Stimulated activated CD4-positive, alpha-beta T cell treated with anti-CD3 and anti-CD28 coated beads, Interleukin-2, amount 100 ng/mL, for 48 hours (primary cell): ENCODE results near the gene ACAT1.
"Not testable (repeated sequence)": the region's sequence is repeated elsewhere in the genome, so short reads cannot be mapped to it uniquely, and the experiment has no call there.

ENCODE experiments used
- DNase-seq, 2 donors: peaks; one replicate each; pipeline ENCODE4 v3.0.0-alpha.2; 2020

ACAT1 gene

DNA sequence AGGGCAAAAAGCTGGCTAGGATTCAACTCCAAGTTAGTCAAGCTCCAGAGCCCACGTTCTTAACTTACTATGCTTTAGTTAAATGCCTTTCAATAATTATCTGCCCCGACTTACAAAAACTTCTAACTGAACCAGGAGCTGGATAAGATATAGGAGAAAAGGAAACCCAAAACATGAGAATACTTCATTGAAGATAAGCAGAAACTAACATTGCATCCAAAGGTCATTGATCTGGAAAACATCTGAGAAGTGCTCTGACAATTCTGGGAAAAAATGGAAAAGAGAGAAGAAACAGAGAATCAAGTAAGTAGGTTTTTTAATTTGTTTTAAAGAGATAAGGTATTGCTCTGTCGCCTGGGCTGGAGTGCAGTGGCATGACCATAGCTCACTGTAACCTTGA lies 27.2 kb downstream of the ACAT1 start:
- DNase-seq = no peak

- DNase-seq = no peak
These were observed 33.2 kb downstream of the ACAT1 start for GRCh38 chr11:108154591-108154990.

DNA sequence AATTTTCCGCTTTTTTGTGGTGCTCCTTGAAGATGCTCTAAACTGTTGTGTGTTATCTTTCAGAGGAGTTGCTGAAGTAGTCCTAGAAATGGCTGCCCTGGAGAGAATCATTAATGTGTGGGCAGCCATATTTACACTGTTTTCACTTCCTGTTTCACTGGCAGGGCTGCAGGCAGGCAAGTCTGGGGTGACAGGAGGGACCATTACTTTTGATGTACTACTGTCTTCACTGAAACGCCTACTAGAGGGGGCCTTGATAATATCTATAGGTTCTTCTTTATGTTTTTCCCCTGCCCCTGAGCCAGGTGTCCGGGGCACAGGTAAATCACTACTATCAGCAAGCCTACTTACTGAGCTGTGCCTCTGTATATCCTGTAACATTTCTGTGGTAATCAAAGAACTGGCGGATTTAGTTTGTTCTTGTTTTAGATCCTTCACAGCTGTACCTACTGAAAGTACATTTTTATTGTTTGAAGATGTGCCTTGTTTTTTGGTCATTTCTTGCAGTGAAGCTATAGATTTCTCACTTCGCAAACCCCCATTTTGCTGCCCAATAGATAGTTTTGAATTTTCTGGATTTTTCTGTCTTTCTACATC lies 39.7 kb downstream of the ACAT1 start:
- DNase-seq = no peak

- DNase-seq = not testable (repeated sequence)
These were observed 41.5 kb downstream of the ACAT1 start for GRCh38 chr11:108162878-108163277.

DNA sequence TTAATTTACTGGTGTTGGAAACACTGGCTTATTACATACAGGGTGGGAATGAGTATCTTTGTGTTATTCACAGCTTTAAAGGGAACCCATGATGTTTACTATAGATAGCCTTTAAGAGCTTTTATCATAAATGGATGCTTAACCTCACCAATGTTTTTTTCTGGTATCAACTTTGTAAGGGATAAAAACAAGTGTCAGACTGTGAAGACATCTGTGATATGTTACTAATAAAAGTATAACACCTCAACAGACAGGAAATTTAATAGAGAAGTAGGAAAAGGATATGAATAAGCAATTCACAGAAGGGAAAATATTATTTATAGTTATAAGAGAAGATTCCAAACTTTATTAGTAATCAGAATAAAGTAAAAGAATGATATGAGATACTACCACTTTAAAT lies 46.3 kb downstream of the ACAT1 start:
- no peak for DNase-seq

- no peak for DNase-seq
These were observed 48.8 kb downstream of the ACAT1 start for GRCh38 chr11:108170184-108170583.

- DNase-seq = no peak
These were observed 56.2 kb downstream of the ACAT1 start for GRCh38 chr11:108177570-108177969.

- DNase-seq = no peak
These were observed 72.4 kb downstream of the ACAT1 start for GRCh38 chr11:108193725-108194124.

GRCh38 chr11:108196901-108197300 lies 75.5 kb downstream of the ACAT1 start:
- DNase-seq = no peak
